Measurements from ENCODE around the gene ORAI3. TPM values are rescaled to one million over a fixed set of nuclear protein-coding genes. Genes with fewer than 3 reads are reported as not detected.

The ORAI3 gene
- total RNA-seq, 1 donor from 2014 or later = 51.4 TPM

DNA sequence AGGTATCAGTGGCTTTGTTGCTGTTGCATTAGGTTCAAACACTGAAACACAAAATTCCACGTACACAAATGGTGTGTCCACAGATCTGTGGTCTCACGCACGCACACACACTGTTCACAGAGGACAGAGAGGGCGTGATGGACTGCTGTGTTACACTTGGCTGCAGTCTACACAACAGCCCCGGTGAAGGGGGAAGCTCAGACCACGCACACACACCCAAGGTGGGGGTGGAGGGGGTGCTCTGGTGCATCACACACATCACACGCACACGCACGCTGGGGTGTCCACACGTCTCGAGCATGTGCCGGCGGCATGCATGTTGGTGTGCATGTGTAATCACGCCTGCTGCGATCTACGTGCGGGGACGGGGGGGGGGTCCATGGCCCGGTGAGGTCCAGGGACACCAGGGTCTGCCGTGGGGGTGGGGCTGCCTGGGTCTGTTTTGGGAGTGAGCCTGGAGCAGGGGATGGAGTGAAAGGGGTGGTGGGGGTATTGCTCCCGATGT is 43.5 kb downstream of the ORAI3 start:
- no peak for DNase-seq (ENCODE audit: low read depth)

DNA sequence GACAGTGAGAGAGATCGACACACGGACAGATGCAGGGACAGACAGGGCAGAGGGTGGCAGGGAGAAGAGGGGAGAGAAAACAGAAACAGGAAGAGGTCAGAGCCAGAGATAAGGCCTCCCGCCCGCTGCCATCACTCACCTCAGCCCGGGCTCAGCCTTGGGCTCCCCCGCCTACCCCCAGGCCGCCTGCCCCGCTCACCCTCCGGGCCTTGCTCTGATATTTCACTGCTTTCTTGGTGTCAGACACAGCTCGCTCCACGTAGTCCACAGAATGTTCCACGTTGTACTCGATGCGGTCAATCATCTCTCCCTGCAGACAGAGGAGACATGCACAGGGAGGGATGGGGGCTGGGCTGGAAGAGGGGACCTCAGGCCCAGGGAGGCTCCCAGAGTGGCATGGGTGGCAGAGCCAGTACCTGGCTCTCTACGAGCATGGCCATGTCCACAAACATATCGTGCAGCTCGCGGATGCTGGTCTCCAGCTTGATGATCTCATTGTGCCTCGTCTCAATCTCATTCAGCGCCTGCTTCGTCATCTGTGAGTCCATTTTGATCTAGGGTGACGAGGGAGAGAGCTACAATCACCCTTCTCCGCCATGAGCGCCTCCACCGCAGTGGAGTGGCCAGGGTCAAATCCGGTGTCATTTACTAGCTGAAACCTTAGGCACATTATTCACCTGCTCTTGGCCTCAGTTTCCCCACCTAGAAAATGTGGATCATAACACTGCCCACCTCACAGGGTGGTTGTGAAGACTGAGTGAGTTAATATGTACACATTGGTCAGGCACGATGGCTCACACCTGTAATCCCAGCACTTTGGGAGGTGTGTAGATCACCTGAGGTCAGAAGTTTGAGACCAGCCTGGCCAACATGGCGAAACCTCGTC is 44.3 kb downstream of the ORAI3 start:
- DNase-seq (ENCODE audit: low read depth) = no peak

DNA sequence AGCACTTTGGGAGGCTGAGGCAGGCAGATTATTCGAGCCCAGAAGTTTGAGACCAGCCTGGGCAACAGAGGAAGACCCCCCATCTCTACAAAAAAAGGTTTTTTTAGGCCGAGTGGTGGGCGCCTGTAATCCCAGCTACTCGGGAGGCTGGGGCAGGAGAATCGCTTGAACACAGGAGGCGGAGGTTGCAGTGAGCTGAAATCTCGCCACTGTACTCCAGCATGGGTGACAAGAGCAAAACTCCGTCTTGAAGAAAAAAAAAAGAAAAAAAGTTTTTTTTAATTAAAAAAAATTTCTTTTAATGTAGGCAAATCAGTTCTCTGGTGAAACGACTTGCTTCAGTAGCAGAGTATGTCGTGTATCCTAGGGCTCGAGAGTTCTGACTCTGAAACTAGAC is 47.1 kb downstream of the ORAI3 start:
- no peak for DNase-seq (ENCODE audit: low read depth)

DNA sequence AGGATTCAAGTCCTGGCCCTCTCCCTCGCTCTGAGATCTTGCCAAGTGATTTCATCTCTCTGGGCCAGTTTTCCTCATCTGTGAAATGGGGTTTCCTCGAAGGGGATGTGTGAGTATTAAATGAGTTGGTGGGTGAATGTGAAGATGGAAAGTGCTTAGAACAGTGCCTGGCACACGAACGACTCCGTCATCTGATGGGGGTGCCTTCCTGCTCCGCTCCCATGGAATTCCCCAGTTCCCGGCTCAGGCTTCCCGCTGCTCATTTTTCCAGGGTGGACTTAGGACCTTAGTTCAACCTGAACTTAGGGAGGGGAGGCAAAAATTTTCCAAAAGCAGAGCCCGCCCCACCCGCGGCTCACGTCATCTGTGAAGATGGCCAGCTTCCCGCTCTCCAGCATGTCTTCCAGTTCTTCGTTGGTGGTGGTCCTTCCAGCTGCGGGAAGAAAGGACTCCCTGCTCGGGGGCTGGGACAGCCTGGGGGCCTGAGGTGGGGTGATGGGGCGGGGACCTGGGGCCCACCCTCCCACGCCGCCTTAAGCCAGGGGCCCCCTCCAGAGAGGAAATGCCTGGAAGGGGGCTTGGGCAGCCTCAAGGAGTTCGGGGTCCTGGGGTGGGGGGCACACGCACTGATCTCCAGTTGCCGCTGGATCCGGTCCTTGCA is 47.6 kb downstream of the ORAI3 start:
- DNase-seq (ENCODE audit: low read depth) = peak; percentile 31

DNA sequence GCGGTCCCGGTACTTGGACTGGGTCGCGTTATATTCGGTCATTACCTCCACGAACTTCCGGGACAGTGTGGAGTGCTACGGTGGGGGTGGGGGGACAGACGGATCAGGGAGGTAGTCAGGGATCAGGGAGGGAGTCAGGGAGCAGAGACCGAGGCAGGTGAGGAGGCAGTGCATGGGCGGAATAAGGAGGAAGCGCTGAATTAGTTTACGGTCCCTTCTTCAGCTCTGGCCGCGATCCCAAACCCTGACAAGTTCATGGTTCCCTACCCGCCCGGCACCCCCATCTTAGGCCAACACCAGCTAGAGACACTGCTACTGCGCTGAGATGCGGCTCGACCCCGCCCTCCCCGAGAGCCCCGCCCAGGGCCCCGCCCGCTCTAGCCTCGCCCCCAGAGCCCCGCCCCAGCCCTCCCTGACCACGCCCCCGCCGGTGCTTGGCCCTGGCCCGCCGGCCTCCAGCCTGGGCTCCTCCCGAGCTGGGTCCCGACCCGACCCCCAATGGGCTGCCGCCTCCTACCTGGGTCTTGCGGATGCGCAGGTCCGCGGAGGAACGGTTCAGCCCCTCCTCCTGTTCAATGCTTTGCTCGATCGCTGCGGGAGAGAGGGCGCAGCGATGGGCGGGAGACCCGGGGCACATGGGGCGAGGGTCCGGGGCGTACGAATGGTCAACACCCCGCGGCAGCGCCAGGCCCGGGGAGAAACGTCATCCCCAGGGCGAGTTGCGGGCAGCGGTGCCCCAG is 48.3 kb downstream of the ORAI3 start:
- DNase-seq (ENCODE audit: low read depth) = peak; percentile 45

DNA sequence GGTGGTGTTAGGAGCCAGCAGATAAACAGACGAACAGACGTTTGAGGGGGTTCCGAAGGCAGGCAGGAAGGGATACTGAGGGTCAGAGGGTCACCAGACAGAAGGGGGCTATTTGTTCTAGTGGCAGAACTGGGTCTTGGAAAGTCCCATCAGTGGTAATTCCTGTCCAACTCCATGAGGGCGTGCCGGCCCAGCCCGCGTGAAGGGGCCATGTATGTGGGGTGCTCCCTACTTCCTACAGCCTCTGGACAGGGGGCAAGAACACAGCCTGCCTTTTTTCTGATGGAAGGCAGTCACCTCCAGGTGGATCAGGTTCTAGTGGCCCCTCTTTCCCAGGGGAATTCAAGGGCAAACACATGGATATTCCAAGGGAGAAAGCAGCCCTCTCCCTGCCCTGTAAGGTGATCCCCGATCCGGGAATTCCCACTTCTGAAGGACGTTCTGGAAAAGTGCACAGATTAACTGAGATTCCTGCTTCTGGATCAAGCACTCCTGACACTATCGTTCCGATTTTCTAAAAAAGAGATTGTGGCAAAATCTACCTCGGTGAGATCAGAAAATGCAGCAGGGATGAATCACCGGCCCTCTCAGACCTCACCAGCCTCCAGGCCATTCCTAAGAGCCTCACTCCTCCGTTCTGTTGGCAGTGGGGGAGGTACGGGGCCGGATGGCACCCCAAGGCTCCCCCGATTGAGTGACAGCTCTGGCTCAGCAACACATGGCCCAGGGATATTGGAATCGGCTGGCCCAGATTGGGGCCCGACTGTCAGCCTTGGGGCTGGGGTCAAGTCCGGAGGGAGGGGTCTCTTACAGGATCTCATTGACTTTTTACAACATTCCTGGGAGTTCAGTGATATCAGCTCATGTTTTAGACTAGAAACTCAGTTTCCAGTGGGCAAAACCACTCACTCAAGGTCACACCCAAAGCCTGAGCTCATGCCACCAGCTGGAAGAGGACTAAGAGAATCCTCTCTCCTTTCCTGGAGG is 49.1 kb downstream of the ORAI3 start:
- peak; percentile 81 for DNase-seq (ENCODE audit: low read depth)

DNA sequence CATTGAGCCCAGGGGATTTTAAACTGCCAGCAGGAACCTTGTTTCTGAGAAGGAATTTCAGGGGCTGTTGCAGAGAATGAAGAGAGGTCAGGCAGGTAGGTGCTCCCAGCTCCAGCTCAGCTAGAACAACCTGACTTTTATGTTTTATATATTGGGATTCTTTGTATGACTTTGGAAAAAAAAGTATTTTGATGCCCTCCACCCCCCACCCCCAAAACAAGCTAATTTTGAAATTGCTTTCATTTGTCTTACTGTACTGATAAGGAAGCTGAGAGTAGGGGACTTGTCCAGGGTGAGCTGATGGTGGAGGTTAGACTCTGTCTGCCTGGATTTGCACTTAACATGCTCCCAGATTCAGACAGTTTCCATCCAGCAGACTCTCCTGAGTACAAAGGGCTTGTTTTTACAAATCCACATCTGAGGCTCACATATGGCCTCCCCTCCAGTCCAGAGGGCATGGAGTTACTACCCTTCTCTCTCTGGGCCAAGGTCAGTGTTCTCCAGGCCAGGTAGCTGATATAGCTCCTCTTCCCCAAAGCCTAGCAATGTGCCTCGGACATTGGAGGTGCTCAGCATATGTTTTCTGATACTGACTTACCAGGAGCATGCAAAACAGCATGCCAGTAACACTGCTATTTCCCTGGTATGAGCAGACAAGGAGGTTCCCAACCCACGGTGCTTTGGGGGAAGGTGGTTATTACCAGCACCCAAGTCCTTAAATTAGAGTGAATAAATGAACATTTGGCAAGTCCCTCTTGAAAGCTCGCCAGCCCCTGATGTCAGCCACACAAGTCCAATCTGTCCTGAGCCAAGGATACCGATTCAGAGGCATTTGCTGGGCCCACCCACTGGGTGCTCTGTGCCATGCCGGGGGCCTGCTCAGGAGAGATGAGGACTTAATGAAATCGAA is 50.2 kb downstream of the ORAI3 start:
- no peak for DNase-seq (ENCODE audit: low read depth)

DNA sequence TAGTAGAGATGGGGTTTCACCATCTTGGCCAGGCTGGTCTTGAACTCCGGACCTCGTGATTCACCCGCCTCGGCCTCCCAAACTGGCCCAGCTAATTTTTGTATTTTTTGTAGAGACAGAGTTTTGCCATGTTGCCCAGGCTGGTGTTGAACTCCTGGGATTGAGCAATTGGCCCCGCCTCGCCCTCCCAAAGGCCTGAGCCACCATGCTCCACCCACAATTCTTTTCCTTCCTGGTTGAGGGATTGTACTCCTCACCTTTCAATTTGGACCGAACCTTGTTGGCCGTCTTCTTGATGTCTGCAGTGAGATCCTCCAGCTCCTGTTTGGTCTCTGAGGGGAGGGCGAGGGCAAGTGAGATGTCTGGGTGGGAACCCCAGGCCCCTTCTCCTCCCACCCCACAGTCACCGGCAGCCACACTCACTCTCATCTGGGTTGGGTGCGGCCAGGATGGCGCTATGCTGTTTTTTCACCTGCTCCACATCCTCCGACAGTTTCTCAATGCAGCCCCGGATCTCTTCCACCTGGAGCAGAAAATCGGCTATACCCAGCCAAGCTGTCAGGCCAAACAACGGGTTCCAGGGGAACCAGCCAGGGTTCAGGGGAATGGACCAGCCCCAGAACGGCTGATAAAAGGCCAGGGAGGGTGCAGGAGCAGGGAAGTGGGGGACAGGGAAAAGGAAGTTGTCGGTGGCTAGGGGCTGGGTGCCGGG is 52.0 kb downstream of the ORAI3 start:
- DNase-seq (ENCODE audit: low read depth) = no peak

DNA sequence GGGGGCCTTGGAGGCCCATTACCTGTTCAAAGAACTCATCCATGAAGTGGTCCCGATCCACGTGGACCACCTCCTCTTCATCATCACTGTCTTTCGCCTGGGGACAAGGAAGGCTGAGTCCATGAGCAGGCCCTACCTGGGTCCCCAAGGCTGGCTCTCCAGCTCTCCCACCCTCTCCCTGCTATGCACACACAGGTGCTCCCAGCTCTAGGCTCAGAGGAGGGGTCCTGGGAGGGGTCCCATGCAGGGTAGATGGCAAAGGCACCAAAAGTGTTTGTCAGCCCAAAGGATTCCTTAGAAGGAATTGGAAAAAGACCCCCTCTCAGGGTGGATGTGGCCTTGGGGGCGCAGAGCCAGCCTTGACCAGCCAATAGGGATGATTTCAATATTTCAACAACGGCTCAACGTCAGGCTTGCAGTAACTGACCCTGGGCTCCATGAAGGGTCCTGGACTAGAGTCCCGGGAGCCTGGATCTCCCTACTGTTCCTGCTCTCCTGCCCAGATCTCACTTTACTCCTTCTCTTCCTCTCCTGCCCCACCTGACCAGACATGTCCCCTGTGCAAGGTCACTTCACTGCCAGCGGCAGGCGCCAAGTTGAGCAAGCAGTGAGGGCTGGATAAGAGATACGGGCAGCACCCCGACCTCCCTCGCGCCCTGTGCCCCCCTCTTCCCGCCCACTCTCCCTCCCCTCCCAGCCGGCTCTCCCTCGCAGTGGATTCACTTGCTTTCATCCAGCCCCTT is 52.8 kb downstream of the ORAI3 start:
- no peak for DNase-seq (ENCODE audit: low read depth)

DNA sequence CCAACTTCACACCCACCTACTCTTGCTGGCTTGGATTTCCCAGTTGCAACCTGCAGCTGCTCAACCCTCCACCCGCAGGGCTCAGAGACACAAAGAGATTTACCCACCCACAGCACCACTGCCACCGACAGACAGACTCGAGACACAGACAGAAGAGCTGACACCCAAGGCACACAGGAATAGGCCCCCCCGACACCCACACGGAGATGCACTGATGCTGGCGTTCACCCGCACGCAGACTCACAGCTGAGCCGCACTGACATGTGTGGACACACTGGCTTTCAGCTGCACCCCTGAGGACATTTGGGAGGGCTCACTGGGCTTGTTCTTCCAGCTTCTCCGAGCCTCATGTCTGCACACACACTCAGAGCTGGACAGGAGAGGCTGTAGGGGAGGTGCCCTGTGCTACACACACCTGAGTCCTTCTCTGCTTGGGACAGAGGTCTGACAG is 53.4 kb downstream of the ORAI3 start:
- no peak for DNase-seq (ENCODE audit: low read depth)

DNA sequence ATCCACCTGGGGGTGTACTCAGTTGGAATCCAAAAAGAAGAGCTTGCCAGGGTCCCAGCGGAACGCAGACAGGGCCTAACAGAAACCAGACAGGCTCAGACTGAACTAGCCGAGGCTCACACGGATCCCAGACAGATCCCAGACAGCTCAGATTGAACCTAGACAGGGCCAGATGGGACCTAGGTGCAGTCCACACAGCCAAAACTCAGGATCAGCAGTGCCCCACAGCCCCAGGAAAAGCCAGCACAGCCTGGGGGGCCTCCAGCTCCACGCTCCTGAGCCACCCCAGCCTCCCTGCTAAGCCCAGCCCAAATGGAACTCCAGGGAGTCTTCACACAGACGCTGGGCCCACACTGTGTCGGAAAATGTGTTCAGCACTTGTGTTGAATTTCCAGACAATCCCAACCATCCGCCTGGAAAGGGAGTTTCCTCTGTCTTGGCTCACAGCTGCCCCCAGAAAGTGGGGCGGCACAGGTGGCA is 54.0 kb downstream of the ORAI3 start:
- DNase-seq (ENCODE audit: low read depth) = no peak

DNA sequence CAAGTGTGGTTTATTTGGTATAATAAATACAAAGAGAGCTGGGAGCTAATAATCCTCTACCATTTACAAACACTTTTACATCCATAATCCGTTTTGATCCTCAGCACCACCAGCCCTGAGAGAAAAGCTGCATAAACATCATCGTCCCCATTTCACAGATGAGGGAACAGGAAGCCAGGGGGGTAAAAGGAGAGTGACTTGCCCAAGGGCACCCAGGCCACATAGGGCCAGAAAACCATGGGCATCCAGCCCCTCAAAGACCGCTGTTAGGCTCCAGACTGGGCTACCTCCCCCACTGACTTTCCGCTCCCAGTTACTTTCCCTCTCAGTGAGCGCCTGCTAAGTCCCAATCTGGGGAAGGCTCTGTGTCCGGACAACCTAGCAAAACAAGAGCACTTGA is 54.9 kb downstream of the ORAI3 start:
- DNase-seq (ENCODE audit: low read depth) = no peak

Other genes with a start within 250 kb of the ORAI3 start
- 14.4 and 74.0 TPM in 2 replicates for gene SRCAP, start 249.9 kb upstream of the ORAI3 start, total RNA-seq
- 25.4 and 26.2 TPM in 2 replicates for gene PHKG2, start 200.6 kb upstream of the ORAI3 start, total RNA-seq
- gene CFAP119, start 187.0 kb upstream of the ORAI3 start, total RNA-seq = 2.7 and 2.8 TPM in 2 replicates
- 58.0 and 108 TPM in 2 replicates for gene RNF40, start 186.7 kb upstream of the ORAI3 start, total RNA-seq
- gene ZNF629, start 161.9 kb upstream of the ORAI3 start, total RNA-seq = 6.4 and 22.1 TPM in 2 replicates
- gene BCL7C, start 55.0 kb upstream of the ORAI3 start, total RNA-seq = 21.7 and 29.0 TPM in 2 replicates
- gene CTF1, start 52.5 kb upstream of the ORAI3 start, total RNA-seq = 2.1 and 4.7 TPM in 2 replicates
- 25.7 and 34.3 TPM in 2 replicates for gene FBXL19, start 25.5 kb upstream of the ORAI3 start, total RNA-seq
- 1.0 and 7.6 TPM in 2 replicates for gene SETD1A, start 8.7 kb downstream of the ORAI3 start, total RNA-seq
- 49.9 and 82.7 TPM in 2 replicates for gene HSD3B7, start 36.1 kb downstream of the ORAI3 start, total RNA-seq
- gene STX1B, start 61.6 kb downstream of the ORAI3 start, total RNA-seq = 0.80 TPM in 1 of 2 replicates, not detected in the other
- gene STX4, start 84.5 kb downstream of the ORAI3 start, total RNA-seq = 24.5 and 35.0 TPM in 2 replicates
- 7.7 and 9.0 TPM in 2 replicates for gene ZNF668, start 125.2 kb downstream of the ORAI3 start, total RNA-seq
- gene ZNF646, start 125.4 kb downstream of the ORAI3 start, total RNA-seq = 6.6 and 22.4 TPM in 2 replicates
- 0.52 and 1.9 TPM in 2 replicates for gene PRSS53, start 139.9 kb downstream of the ORAI3 start, total RNA-seq
- 89.1 and 128 TPM in 2 replicates for gene VKORC1, start 145.7 kb downstream of the ORAI3 start, total RNA-seq
- 13.9 and 44.5 TPM in 2 replicates for gene BCKDK, start 159.3 kb downstream of the ORAI3 start, total RNA-seq
- 33.5 and 45.1 TPM in 2 replicates for gene KAT8, start 168.6 kb downstream of the ORAI3 start, total RNA-seq
- gene PRSS8, start 186.7 kb downstream of the ORAI3 start, total RNA-seq = 3.8 and 17.7 TPM in 2 replicates
- gene PRSS36, start 201.0 kb downstream of the ORAI3 start, total RNA-seq = 0.55 and 2.3 TPM in 2 replicates
- gene FUS, start 231.1 kb downstream of the ORAI3 start, total RNA-seq = 39.8 and 72.4 TPM in 2 replicates

Data from renal cortical epithelial cell (primary cell).